GM19240 (cell line): ENCODE results near the gene USP9X.
A peak's percentile ranks its signal among the peaks of the same experiment; 100 is the strongest.
"Not testable (repeated sequence)": the region's sequence is repeated elsewhere in the genome, so short reads cannot be mapped to it uniquely, and the experiment has no call there.

Experiments used
- DNase-seq: peaks from one replicate; pipeline ENCODE4 v3.0.0; 2011; ENCODE audit warnings: low spot score; ENCODE audit not compliant: insufficient read length

The USP9X gene, protein sequence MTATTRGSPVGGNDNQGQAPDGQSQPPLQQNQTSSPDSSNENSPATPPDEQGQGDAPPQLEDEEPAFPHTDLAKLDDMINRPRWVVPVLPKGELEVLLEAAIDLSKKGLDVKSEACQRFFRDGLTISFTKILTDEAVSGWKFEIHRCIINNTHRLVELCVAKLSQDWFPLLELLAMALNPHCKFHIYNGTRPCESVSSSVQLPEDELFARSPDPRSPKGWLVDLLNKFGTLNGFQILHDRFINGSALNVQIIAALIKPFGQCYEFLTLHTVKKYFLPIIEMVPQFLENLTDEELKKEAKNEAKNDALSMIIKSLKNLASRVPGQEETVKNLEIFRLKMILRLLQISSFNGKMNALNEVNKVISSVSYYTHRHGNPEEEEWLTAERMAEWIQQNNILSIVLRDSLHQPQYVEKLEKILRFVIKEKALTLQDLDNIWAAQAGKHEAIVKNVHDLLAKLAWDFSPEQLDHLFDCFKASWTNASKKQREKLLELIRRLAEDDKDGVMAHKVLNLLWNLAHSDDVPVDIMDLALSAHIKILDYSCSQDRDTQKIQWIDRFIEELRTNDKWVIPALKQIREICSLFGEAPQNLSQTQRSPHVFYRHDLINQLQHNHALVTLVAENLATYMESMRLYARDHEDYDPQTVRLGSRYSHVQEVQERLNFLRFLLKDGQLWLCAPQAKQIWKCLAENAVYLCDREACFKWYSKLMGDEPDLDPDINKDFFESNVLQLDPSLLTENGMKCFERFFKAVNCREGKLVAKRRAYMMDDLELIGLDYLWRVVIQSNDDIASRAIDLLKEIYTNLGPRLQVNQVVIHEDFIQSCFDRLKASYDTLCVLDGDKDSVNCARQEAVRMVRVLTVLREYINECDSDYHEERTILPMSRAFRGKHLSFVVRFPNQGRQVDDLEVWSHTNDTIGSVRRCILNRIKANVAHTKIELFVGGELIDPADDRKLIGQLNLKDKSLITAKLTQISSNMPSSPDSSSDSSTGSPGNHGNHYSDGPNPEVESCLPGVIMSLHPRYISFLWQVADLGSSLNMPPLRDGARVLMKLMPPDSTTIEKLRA (N-terminal part only)

DNA sequence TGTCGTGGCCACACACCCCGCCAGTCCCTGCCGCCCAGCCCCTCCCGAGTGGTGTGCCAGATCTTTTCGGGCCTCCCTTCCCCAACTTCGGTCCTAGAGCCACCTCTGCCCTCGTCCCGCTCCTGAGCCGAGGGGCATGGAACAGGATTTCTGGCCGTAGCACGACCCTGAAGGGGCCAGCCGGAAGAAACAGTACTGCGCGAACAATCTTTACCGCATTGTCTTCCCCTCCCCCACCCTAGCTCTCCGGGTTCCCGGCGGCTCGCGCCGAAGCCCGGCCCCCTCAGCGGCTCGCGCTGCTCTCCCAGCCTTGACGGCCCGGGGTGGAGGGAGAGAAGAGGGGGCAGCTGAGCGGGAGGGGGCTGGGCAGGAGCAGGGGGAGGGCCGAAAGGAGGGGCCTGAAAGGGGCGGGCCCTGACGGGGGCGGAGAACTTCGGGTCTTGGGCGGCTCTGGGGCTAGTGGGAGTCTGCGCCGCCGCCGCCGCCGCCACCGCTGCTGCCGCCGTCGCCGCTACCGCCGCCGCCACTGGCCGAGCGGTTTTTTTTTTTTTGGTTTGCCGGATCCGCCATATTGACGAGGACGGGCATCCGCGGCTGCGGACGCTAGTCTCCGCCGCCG, at the start of gene USP9X:
Gene USP9X (plus strand): TSS at position 553 of the 619 bp plus-strand sequence. CDS start 38,184 bp downstream, outside the sequence.
- peak; percentile 35 for DNase-seq

DNA sequence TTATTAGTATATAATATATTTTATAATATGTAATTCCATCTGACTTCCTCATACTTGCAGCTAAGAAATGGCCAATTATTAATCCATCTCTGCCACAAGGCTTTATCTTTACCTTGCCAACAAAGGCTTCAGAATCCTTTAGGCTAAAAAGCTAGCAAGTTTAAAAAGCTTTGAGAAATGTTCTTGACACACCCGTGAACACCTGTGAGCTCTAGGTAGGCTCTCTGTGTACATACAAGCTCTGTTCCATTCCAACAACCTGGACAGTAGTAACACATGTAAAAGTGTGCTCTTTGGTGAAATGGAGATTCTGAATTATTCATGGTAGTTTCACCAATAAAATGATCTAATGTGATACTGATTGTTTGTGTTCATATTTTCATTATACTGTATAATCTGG, 49.7 kb upstream of the USP9X start:
- DNase-seq: no peak

DNA sequence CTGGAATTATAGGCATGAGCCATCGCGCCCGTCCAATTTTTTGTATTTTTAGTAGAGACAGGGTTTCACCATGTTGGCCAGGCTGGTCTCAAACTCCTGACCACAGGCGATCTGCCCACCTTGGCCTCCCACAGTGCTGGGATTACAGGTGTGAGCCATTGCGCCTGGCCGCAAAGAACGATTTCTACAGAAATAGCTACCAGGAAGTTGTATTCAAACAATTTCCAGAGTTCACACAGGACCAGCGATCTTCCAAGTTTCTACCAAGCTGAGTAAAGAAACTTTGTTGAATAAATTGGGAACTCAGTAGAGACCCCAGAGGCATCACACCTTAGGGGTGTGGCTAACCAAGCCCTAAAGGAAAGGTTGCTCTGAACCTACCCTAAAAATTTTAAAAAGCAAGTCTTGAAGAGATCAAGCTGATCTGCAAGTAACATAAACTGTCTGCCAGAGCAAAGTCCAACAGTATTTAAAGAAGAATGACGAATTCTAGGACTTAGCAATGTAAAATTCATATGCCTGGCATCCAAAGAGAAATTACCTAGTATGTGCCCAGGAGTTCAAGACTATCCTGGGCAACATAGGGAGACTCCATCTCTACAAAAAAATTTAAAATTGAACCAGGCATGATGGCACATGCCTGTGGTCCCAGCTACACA, 48.4 kb upstream of the USP9X start:
- no peak for DNase-seq

DNA sequence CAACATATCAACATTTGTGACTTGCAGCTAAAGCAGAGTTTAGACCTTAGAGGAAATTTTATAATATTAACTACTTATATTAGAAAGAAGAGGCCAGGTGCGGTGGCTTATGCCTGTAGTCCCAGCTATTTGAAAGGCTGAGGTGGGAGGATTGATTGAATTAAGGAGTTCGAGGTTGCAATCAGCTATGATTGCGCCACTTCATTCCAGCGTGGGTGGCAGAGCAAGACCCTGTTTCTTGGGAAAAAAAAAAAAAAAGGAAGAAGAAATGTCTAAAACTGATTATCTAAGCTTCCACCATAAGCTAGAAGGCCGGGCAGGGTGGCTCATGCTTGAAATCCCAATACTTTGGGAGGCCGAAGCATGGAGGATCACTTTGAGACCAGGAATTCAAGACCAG, 42.0 kb upstream of the USP9X start:
- DNase-seq: no peak

GRCh38 chrX:41043674-41044345, 41.4 kb upstream of the USP9X start:
- no peak for DNase-seq

DNA sequence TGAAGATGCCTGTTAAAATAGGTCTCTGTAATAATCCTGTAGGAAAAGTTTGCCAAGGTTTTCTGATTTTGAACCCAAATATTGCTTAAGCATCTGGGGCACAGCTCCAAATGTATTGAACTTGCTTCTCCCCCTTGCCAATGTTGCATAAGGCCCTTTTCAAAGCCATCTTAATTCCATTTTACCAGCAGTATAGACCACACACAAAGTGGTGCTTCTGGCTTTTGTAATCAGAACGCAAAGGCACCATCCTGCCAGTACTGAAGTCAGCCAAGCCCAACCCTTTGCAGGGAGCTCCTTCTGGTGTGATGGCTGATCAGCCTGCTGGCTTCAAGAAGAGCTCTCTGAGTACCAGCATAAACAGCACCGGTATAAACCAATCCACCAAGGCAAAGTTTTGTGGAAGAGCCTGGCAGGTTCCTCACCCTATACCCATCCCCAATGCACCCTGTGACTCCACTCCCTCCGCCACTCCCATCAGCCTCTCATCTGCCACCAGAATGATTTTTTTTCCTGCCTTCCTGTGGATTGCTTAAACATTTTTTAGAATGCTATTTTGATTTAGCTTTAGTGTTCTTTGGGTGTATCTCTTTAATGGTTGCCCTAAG, 39.2 kb upstream of the USP9X start:
- no peak for DNase-seq

DNA sequence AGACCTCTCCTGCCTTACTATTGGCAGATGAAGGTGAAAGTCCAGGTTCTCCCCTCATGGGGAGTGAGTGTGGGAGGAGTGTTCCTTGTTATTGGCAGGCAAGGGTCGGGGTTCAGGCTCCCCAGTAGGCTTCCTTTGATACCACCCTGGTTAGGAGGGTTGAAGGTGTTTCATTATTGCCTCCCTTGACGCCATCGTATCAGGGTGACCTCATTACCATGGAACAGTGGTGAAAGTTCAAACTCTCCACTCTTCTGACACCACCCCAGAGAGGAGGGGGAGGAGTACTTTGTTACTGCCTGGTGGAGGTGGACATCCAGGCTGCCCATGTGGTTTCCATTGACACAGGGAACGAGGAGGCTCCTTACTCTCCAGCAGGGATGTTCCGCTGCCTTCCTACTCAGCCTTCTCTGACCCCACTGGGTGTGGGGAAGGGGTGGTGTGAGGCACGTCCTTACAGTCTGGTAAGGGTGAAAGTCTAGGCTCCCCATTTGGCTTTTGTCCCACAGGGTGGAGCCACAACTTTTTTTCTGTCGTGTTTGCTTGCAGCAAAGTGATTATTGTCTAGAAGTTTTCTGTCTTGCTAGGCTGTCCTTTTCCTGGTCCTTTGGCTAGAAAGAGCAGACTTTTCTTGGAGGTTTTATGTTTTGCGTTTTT, 37.2 kb upstream of the USP9X start:
- DNase-seq: no peak

DNA sequence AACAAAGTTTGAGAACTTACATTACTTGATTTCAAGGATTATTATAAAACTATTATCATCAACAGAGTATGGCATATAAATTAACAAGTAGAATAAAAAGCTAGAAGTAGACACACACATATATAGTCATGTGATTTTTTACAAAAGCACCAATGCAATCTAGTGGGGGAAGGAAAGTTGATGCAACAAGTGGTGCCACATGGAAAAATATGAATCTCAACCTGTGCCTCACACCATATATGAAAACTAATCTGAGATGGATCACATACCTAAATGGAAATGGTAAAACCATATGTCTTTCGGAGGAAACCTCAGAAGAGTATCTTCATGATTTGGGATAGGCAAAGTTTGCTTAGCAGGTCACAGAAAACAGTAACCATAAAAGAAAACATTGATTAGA, 34.9 kb upstream of the USP9X start:
- no peak for DNase-seq

- DNase-seq: no peak
Observed at GRCh38 chrX:41051288-41051687, 34.0 kb upstream of the USP9X start.

GRCh38 chrX:41055740-41056139, 29.5 kb upstream of the USP9X start:
- DNase-seq: no peak

DNA sequence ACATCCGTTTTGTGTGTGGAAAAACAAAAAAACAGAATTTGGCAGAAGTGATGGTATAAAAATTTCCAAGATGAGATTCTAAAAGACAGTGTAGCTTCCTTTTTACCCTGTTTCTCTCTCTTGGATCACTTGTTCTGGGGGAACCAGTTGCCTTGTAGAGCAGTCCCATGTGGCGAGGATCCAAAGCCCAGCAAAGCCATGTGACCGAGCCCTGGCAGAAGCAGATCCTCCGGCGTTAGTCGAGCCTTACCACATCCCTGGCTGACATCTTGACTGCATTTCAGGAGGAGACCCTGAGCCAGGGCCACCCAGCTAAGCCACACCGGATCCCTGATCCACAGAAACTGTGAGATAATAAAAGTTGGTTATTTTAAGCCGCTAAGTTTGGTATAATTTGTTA, 22.0 kb upstream of the USP9X start:
- not testable (repeated sequence) for DNase-seq

GRCh38 chrX:41064018-41064417, 21.2 kb upstream of the USP9X start:
- DNase-seq: no peak

GRCh38 chrX:41066391-41066790, 18.9 kb upstream of the USP9X start:
- DNase-seq: no peak

DNA sequence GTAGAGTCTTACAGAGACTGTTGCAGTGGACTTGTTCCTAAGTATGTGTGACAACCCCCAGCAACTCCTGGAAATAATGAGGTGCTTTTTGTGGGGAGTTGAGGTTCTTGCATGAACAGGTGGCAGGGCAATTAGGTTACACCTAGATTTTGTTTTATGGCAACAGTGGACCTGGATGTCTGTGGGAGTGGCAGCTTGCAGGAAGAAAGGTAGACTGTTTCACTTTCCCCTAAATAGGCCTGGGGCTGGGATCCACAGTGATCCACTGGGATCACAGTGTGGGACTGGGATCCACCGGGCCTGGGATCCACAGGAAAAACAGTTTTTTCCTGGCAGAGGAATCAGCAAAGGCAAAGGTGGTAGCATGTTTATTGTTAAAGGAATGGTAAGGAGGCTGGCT, 18.3 kb upstream of the USP9X start:
- no peak for DNase-seq

DNA sequence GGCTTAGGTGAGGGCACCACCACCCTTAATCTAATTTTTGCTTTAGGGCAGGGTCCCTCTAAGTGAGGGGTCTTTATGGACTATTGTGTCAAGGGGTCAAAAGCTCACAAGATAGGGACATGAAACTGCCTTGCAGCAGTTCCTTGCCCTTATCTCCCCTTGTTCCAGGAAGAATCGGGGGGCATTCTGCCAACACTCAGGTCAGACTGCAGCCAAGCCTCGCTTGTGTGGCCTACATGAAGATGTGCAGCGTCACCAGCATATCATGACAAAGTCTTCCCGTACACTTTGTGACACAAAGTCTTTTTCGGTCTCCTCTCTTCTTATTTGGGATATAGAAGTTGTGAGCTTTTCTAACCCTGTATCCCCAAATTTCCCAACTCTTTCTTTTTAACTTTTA, 17.5 kb upstream of the USP9X start:
- no peak for DNase-seq

- DNase-seq: no peak
Observed at GRCh38 chrX:41076742-41077141, 8.5 kb upstream of the USP9X start.

DNA sequence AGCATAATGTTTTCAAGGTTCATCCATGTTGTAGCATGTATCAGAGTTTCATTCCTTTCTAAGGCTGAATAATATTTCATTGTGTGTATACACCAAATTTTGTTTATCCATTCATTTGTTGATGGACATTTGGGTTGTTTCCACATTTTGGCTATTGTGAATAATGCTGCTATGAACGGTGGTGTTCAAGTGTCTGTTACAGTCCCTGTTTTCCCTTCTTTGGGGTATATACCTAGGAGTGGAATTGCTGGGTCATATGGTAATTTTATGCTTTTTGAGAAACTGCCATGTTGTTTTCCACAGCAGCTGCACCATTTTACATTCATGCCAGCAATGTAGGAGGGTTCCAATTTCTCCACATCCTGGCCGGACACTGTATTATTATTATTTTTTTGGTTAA, 3.4 kb upstream of the USP9X start:
- DNase-seq: no peak

DNA sequence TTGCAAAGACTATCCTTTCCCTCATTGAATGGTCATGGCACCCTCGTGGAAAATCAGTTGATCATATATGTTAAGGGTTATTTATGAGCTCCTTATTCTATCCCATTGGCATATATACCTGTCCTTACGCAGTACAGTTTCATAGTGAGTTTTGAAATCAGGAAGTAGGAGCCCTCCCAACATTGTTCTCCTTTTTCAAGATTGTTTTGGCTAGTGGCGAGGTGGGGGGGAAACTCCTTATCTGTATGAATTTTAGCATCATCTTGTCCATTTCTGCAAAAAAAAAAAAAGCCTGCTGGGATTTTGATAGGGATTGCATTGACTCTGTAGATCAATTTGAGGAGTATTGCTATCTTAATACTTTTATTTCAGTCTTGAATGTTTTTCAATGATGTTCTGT, 2.5 kb upstream of the USP9X start:
- no peak for DNase-seq

GRCh38 chrX:41084044-41084892, 977 bp upstream of the USP9X start:
- DNase-seq: peak; percentile 73
